Urinary bladder (tissue), 4 donors: ENCODE results near the gene CIBAR2. TPM values are rescaled to one million over a fixed set of nuclear protein-coding genes. Genes with fewer than 3 reads are reported as not detected.

Source experiments
- DNase-seq: peaks from one replicate; pipeline ENCODE4 v3.0.0-alpha.2; 2015; ENCODE audit errors: extremely low spot score
- H3K27ac ChIP-seq: one replicate; pipeline ENCODE4 v1.5.1; 2013; ENCODE audit warnings: low read depth, mild to moderate bottlenecking, moderate library complexity
- H3K36me3 ChIP-seq: one replicate; pipeline ENCODE4 v1.6.1; 2013; ENCODE audit warnings: mild to moderate bottlenecking, moderate library complexity; ENCODE audit not compliant: insufficient read depth
- H3K4me1 ChIP-seq: one replicate; pipeline ENCODE4 v1.6.1; 2013; ENCODE audit warnings: mild to moderate bottlenecking, moderate library complexity; ENCODE audit not compliant: insufficient read depth
- H3K4me3 ChIP-seq: one replicate; pipeline ENCODE4 v1.5.1; 2013; ENCODE audit warnings: low read depth, low read length
- WGBS: extraction: QIAGEN DNeasy Blood & Tissue Kit; methylation state at CpG from one replicate; pipeline ENCODE4 v1.1.7; 2013; 5-methylcytosine and 5-hydroxymethylcytosine counted together
- polyA plus RNA-seq: library from polyadenylated mRNA; stranded (reverse); fragments of 200-250 nt; gene quantifications from one replicate; pipeline ENCODE4 v1.2.3, GENCODE V29; 2013
- total RNA-seq: library from RNA; depleted of rRNA; stranded (reverse); fragments of >200 nt; gene quantifications from one replicate; pipeline ENCODE4 v1.2.3, GENCODE V29; 2014
- donor health status: healthy with polysubstance abuse.
- donor health status: healthy.

The CIBAR2 gene
- total and polyA plus RNA-seq, 2 donors: not detected

GRCh38 chr16:85139881-85140339, 27.6 kb upstream of the CIBAR2 start:
- Histone ChIP-seq H3K27ac (no peak overlapping the region), H3K36me3 (no peaks in the 10 kb centered on the region), H3K4me3 (no peak overlapping the region), H3K4me1 (no peaks in the 10 kb centered on the region)
- WGBS: 90% methylated on average over 9 of the region's 9 CpGs
- DNase-seq: no peak

DNA sequence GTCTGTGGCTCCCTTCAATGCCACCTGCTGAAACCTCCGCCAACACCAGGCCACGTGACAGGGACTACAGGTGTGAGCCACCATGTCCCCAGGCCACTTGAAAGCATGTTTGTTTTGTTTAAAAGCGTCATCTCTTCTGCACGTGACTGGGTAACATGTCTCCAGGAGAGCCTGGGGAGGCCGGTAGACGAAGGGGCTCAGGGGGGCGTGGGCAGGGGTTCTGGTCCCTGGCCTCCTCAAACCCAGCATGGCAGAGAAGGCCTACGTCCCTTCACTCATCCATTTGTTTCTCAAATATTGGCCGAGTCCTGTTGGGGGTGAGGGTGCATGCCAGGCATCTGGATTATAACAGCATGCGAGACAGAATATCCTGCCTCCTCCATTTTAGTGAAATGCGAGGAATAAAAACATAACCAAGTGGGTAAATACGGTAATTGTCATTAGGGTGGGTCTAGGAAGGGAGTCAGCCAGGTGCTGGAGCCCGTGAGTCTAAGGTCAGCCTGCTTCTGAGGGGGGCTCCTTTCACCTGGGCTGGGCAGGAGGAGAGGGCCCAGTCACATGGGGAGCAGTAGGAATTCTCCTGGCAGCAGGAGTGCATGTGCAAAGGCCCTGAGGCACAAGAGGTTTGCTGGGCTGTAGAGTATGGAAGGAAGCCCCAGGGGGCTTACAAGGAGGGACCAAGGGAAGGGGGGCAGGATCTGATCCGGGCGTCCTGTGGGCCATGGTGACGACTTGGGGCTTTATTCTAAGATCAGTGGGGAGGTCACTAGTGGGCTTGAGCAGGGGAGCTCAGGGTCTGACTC, 26.8 kb upstream of the CIBAR2 start:
- WGBS: 87% methylated on average over 16 of the region's 16 CpGs
- H3K36me3 ChIP-seq: no peaks in the 10 kb centered on the region
- no peak for DNase-seq
- no peak overlapping the region for H3K27ac ChIP-seq
- no peak overlapping the region for H3K4me3 ChIP-seq
- H3K4me1 ChIP-seq: no peaks in the 10 kb centered on the region

DNA sequence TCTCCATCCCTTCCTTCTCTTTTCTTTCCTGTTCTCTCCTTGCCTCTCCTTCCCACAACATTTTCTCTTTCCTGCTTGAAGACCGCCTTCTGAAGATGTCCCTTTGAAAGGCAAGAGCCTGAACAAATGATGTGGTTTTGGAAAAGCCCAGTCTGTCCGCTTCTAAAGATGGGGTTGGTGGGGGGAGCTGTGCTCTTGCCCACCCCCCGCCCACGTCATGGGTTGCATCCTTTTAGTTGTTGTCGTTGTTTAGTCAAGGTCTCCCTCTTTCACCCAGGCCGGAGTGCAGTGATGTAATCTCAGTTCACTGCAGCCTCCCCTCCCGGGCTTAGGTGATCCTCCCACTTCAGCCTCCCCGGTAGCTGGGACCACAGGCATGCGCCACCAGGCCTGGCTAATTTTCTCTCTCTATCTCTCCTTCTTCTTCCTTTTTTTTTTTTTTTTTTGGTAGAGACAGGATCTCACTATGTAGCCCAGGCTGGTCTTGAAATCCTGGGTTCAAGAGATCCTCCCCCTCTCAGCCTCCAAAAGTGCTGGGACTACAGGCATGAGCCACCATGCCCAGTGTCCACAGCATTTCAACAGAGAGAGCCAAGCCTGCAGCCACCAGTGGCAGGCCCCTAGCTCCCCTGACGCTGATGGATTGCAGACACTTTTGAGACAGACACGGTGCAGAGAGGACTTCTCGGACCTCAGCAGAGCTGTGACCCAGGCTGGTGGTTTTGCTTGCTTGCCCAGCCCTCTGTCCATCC, 26.0 kb upstream of the CIBAR2 start:
- WGBS: 74% methylated on average over 12 of the region's 12 CpGs
- H3K4me1 ChIP-seq: no peaks in the 10 kb centered on the region
- no peak overlapping the region for H3K4me3 ChIP-seq
- H3K36me3 ChIP-seq: no peaks in the 10 kb centered on the region
- DNase-seq: no peak
- no peak overlapping the region for H3K27ac ChIP-seq

- Histone ChIP-seq H3K4me1 (no peaks in the 10 kb centered on the region), H3K36me3 (no peaks in the 10 kb centered on the region), H3K27ac (peak overlapping the region; percentile 46), H3K4me3 (peak overlapping the region; percentile 16)
- WGBS: 2% methylated on average over 29 of the region's 29 CpGs
- DNase-seq: peak; percentile 67
These were observed 25.2 kb upstream of the CIBAR2 start for GRCh38 chr16:85137323-85138072.

GRCh38 chr16:85136702-85137322, 24.5 kb upstream of the CIBAR2 start:
- H3K27ac ChIP-seq: peak overlapping the region; percentile 46
- DNase-seq: no peak
- 64% methylated on average over 17 of the region's 17 CpGs for WGBS
- no peaks in the 10 kb centered on the region for H3K4me1 ChIP-seq
- H3K4me3 ChIP-seq: no peak overlapping the region
- no peaks in the 10 kb centered on the region for H3K36me3 ChIP-seq

DNA sequence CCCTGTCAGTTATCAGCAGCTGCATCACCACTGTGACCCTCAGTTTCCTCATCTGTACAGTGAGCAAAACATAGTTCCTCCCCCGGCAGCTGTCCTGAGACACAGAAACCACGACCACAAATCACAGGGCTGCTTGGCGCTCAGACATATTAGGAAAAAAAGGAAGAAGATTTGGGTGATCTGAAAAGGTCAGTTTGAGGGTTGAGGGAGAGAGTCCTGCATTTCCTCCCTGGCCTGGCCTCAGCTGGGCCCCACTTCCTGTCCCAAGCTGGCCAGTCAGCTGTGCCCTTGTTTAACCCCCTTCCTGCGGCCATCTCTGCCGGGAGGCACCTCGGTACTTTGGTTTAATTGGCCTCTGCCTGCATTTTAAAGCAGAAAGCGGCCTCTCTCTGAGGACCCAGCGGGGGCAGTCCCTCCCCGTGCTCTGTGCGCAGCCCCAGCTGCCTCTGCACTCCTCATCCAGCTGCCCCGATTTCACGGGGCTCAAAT, 24.0 kb upstream of the CIBAR2 start:
- H3K27ac ChIP-seq: no peak overlapping the region
- no peaks in the 10 kb centered on the region for H3K36me3 ChIP-seq
- no peak overlapping the region for H3K4me3 ChIP-seq
- H3K4me1 ChIP-seq: no peaks in the 10 kb centered on the region
- DNase-seq: no peak
- WGBS: 56% methylated on average over 12 of the region's 12 CpGs

DNA sequence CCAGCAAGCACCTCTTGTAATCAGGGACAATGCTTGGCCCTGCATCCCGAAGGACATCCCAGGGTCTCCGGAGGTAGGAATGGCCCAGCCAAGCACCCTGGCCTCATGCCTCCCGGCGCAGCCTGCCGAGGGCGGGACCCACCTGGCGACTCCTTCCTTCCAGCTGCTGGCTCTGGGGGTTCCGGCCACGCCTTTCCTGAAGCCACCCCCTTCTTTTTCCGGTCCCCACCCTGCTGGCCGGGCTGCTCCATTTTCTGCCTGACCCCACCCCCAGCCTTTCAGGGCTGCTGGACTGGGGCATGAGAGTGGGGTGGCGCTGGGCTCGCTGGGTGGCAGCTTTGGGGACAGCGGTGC, 22.5 kb upstream of the CIBAR2 start:
- no peaks in the 10 kb centered on the region for H3K4me1 ChIP-seq
- no peaks in the 10 kb centered on the region for H3K36me3 ChIP-seq
- no peak overlapping the region for H3K27ac ChIP-seq
- H3K4me3 ChIP-seq: no peak overlapping the region
- 74% methylated on average over 14 of the region's 14 CpGs for WGBS
- DNase-seq: no peak

DNA sequence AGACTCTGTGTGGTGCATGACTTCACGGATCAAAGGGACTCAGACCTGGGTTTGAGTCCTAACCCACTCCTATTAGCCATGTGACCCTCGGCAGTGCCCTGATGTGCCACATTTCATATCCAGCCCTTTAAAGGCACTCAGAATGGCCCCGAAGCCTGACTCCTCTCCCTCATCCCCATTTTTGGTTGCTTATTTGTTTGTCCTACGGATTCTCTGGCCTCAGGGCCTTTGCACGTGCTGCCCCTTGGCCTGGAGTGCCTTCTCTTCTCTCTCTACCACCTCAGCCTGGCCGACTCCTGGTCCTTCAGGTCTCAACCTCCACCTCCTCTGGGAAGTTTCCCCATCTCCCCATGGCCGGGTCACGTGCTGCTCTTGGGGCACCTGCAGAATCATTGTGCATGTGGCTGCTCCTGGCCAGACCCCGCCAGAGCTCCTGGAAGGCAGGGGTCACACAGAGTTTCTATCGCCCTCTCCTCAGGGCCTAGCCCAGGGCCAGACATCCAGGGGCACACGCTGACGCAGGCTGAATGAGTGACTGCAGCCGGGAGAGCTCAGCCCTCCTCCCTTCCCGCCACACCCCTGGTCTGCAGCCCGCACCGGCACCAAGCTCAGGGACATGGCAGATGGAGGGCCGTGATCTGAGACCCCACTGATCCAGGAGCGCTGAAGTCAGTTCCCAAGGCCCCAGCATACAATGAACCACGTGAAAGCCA, 22.0 kb upstream of the CIBAR2 start:
- WGBS: 94% methylated on average over 19 of the region's 19 CpGs
- H3K4me3 ChIP-seq: no peak overlapping the region
- H3K36me3 ChIP-seq: no peaks in the 10 kb centered on the region
- DNase-seq: no peak
- no peak overlapping the region for H3K27ac ChIP-seq
- no peaks in the 10 kb centered on the region for H3K4me1 ChIP-seq

DNA sequence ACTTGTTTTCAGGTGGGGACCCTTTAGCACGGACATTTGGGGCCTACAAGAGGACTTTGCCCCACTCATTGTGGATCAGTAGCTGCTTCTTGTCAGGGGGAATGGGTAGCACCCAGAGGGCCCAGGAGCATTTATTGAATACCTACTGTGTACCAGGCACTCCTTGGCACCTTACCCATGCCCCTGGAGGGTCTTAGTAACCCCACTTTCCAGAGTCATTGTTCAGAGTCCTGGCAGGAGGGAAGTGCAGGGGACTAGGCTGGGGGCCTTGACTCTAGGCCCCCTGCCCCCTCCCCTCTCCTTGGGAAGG, 21.0 kb upstream of the CIBAR2 start:
- no peak for DNase-seq
- H3K27ac ChIP-seq: no peak overlapping the region
- no peaks in the 10 kb centered on the region for H3K36me3 ChIP-seq
- WGBS: 100% methylated on average over 1 of the region's 1 CpG
- H3K4me3 ChIP-seq: no peak overlapping the region
- no peaks in the 10 kb centered on the region for H3K4me1 ChIP-seq

DNA sequence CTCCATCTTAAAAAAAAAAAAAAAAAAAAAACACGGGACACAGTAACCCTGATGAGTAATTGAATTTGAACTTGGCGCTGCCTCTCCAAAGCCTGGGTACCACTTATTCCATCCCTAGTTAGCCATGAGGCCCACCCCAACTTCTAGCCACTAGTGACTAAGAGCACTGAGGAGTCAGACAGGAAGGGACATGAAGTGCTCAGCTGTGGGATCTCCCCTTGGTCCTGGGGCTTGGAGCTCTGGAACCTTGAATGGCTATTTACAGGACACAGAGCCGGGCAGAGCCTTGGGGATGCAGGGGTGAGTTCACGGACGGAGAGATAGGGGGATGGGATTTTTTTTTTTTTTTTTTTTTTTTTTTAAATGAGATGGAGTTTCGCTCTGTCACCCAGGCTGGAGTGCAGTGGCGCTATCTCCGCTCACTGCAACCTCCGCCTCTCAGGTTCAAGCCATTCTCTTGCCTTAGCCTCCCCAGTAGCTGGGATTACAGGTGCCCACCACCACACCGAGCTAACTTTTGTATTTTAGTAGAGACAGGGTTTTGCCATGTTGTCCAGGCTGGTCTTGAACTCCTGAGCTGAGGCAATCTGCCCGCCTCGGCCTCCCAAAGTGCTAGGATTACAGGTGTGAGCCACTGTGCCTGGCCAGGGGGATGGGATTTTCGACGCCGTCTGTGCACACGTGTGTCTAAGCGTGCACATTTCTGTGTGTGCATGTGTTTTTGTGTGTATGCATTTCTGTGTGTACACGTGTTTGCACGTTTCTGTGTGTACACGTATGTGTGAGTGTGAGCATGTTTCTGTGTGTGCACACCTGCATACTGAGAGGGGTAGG, 20.4 kb upstream of the CIBAR2 start:
- no peak overlapping the region for H3K27ac ChIP-seq
- H3K4me1 ChIP-seq: no peaks in the 10 kb centered on the region
- WGBS: 96% methylated on average over 20 of the region's 20 CpGs
- DNase-seq: no peak
- H3K36me3 ChIP-seq: no peaks in the 10 kb centered on the region
- H3K4me3 ChIP-seq: no peak overlapping the region

GRCh38 chr16:85130705-85131028, 18.4 kb upstream of the CIBAR2 start:
- Histone ChIP-seq H3K4me1 (no peaks in the 10 kb centered on the region), H3K36me3 (no peaks in the 10 kb centered on the region), H3K27ac (peak overlapping the region; percentile 46), H3K4me3 (no peak overlapping the region)
- 49% methylated on average over 5 of the region's 5 CpGs for WGBS
- DNase-seq: no peak

GRCh38 chr16:85129876-85130704, 17.8 kb upstream of the CIBAR2 start:
- no peak for DNase-seq
- Histone ChIP-seq H3K36me3 (no peaks in the 10 kb centered on the region), H3K27ac (peak overlapping the region; percentile 46), H3K4me3 (no peak overlapping the region), H3K4me1 (no peaks in the 10 kb centered on the region)
- WGBS: 30% methylated on average over 15 of the region's 15 CpGs
